Hepatocyte (in vitro differentiated cells): Measurements from ENCODE around the gene PCGF2. TPM values are rescaled to one million over a fixed set of nuclear protein-coding genes. Genes with fewer than 3 reads are reported as not detected.

ENCODE experiments used
- DNase-seq: peaks from one replicate; pipeline ENCODE4 v3.0.0-alpha.2; 2016; ENCODE audit warnings: low spot score
- H2AFZ ChIP-seq: fragments of 200-600 bp; sonication (generic); 2 replicates; pipeline ENCODE4 v1.6.0; 2016; ENCODE audit warnings: antibody characterized with exemption, mild to moderate bottlenecking
- H3K27ac ChIP-seq: fragments of 200-600 bp; sonication (generic); 2 replicates; pipeline ENCODE4 v1.5.1; 2016; ENCODE audit warnings: mild to moderate bottlenecking
- H3K27me3 ChIP-seq: fragments of 200-600 bp; sonication (generic); 2 replicates; pipeline ENCODE4 v1.6.1; 2016
- H3K36me3 ChIP-seq: fragments of 200-600 bp; sonication (generic); replicated peaks from 2 replicates; pipeline ENCODE4 v1.5.1; 2016; ENCODE audit warnings: low read depth; ENCODE audit not compliant: insufficient read depth
- H3K4me1 ChIP-seq: fragments of 200-600 bp; sonication (generic); 2 replicates; pipeline ENCODE4 v1.5.1; 2016; ENCODE audit warnings: mild to moderate bottlenecking, moderate library complexity; ENCODE audit not compliant: insufficient read depth
- H3K4me2 ChIP-seq: fragments of 200-600 bp; sonication (generic); 2 replicates; pipeline ENCODE4 v1.6.0; 2016
- H3K4me3 ChIP-seq: fragments of 200-600 bp; sonication (generic); 2 replicates; pipeline ENCODE4 v1.5.1; 2016; ENCODE audit warnings: mild to moderate bottlenecking
- H3K79me2 ChIP-seq: fragments of 200-600 bp; sonication (generic); 2 replicates; pipeline ENCODE4 v1.6.0; 2017; ENCODE audit warnings: mild to moderate bottlenecking
- H3K9me2 ChIP-seq: fragments of 200-600 bp; sonication (generic); replicated peaks from 2 replicates; pipeline ENCODE4 v1.6.0; 2017; ENCODE audit warnings: mild to moderate bottlenecking; ENCODE audit not compliant: insufficient read depth
- H3K9me3 ChIP-seq: fragments of 200-600 bp; sonication (generic); 2 replicates; pipeline ENCODE4 v1.5.1; 2016; ENCODE audit warnings: low read depth, mild to moderate bottlenecking
- H4K20me1 ChIP-seq: fragments of 200-600 bp; sonication (generic); 2 replicates; pipeline ENCODE4 v1.6.0; 2016; ENCODE audit warnings: mild to moderate bottlenecking; ENCODE audit not compliant: insufficient read depth, poor library complexity, severe bottlenecking
- CTCF ChIP-seq: fragments of 200-600 bp; sonication (generic); IDR thresholded peaks from 2 replicates; pipeline ENCODE4 v1.5.1; 2016; ENCODE audit warnings: antibody characterized with exemption, mild to moderate bottlenecking; ENCODE audit not compliant: poor library complexity
- EZH2 ChIP-seq: fragments of 200-600 bp; sonication (generic); IDR thresholded peaks from 2 replicates; pipeline ENCODE4 v1.6.1; 2016; ENCODE audit warnings: antibody characterized with exemption, mild to moderate bottlenecking, borderline replicate concordance
- EZH2phosphoT487 ChIP-seq: fragments of 200-600 bp; sonication (generic); IDR thresholded peaks from one replicate; pipeline ENCODE4 v1.6.1; 2018; ENCODE audit warnings: antibody characterized with exemption, mild to moderate bottlenecking, low read depth, moderate library complexity; ENCODE audit not compliant: unreplicated experiment, severe bottlenecking
- WGBS: methylation state at CpG from one replicate; pipeline ENCODE4 v1.1.6; 2016; ENCODE audit warnings: low lambda C conversion rate; ENCODE audit errors: missing lambda C conversion rate; 5-methylcytosine and 5-hydroxymethylcytosine counted together
- polyA plus RNA-seq: library from polyadenylated mRNA; unstranded; fragments of >200 nt; fragmentation: Nextera tagmentation; extraction: Ambion mirVana; gene quantifications from 2 replicates; pipeline ENCODE4 v1.2.1, GENCODE V29; 2016
- total RNA-seq: library from RNA; depleted of rRNA; stranded (reverse); fragments of >200 nt; gene quantifications from 2 replicates; pipeline ENCODE4 v1.2.3, GENCODE V29; 2014

PCGF2 gene
- total and polyA plus RNA-seq, 2 experiments from 2014 or later: 8.7 to 13.0 TPM

DNA sequence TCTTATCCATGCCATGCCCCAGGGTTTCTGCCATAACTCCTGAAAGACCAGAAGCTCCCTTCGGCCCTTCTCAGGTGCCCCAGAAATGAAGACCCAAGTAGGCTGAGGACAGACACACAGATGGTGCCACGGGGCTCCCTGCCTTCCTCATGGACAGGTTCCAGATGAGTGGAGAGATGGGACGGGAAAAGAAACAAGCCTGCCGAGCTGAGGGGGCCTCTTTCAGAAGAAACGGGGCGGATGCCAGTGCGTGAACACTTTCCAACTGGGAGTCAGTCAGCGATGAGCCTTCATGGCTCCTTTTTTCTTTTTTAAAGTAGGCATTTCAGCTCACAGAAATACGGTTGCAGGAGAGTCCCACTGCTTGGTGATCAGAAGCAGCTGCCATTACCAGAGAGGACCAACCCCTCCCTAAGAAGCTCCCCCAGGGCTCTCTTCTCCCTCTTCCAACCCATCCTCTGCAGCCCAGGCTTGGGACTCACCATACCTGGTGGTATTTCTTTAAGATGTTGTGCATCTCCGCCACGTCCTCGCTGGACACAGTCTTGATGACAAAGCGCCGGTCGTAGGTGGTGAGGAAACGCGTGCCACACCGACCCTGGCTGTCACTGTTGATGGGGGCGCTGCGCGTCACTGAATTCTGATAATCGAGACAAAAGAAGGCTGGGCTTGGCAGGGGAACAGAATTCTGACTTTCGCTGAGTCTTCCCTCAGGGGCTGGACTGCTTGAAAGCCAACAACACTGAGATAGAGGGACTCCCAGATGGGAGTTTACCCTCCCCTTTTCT, 32.0 kb upstream of the PCGF2 start:
- H3K4me1 ChIP-seq: no peaks in the 10 kb centered on the region
- DNase-seq: no peak
- no peaks in the 10 kb centered on the region for H3K79me2 ChIP-seq
- H3K4me2 ChIP-seq: no peak overlapping the region
- 94% methylated on average over 23 of the region's 23 CpGs for WGBS
- H2AFZ ChIP-seq: no peak overlapping the region
- no peak for TF ChIP-seq EZH2
- no peak for TF ChIP-seq EZH2phosphoT487
- no peak for TF ChIP-seq CTCF
- no peaks in the 10 kb centered on the region for H3K27me3 ChIP-seq
- H3K9me3 ChIP-seq: no peaks in the 10 kb centered on the region
- no peak overlapping the region for H3K27ac ChIP-seq
- no peaks in the 10 kb centered on the region for H4K20me1 ChIP-seq
- H3K9me2 ChIP-seq: no peaks in the 10 kb centered on the region
- H3K4me3 ChIP-seq: no peak overlapping the region
- H3K36me3 ChIP-seq: no peaks in the 10 kb centered on the region

DNA sequence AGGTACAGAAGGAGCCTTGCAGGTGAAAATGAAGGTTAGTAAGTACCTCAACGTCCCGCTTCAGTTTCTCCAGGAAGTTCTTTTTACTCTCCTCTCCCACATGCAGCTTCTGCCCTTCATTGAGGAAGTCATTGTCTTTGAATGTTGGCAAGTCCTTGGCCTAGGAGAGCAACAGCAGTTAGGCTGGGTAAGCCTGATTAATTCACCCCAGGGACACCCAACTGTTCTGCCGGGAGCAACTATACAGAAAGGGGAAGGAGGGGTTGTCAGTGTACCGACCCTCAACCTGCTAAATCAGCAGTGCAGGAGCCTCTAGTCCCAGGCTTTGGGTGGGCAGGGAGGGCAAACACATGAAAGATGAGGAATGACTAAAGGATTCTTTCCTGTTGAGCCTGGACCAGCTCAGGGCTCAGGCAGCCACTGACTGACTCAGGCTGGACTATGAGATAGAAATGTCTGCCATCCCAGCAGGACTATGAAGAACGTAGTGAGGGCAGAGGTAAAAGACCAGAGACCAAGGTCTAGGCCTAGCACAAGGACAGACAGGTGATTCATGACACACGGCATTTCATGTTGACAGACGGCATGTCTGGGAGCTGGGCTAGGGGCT, 29.6 kb upstream of the PCGF2 start:
- no peaks in the 10 kb centered on the region for H4K20me1 ChIP-seq
- H3K4me3 ChIP-seq: no peak overlapping the region
- TF ChIP-seq EZH2 (no peak), EZH2phosphoT487 (no peak), CTCF (no peak)
- H3K27ac ChIP-seq: no peak overlapping the region
- H3K4me1 ChIP-seq: no peaks in the 10 kb centered on the region
- H3K4me2 ChIP-seq: no peak overlapping the region
- 85% methylated on average over 7 of the region's 7 CpGs for WGBS
- no peaks in the 10 kb centered on the region for H3K36me3 ChIP-seq
- H2AFZ ChIP-seq: no peak overlapping the region
- no peaks in the 10 kb centered on the region for H3K9me3 ChIP-seq
- H3K79me2 ChIP-seq: no peaks in the 10 kb centered on the region
- no peaks in the 10 kb centered on the region for H3K27me3 ChIP-seq
- H3K9me2 ChIP-seq: no peaks in the 10 kb centered on the region
- no peak for DNase-seq

GRCh38 chr17:38773258-38773657, 25.1 kb upstream of the PCGF2 start:
- no peaks in the 10 kb centered on the region for H3K79me2 ChIP-seq
- no peak for TF ChIP-seq EZH2phosphoT487
- TF ChIP-seq CTCF: no peak
- TF ChIP-seq EZH2: no peak
- H4K20me1 ChIP-seq: no peaks in the 10 kb centered on the region
- no peaks in the 10 kb centered on the region for H3K9me3 ChIP-seq
- no peaks in the 10 kb centered on the region for H3K9me2 ChIP-seq
- H2AFZ ChIP-seq: no peak overlapping the region
- no peaks in the 10 kb centered on the region for H3K4me1 ChIP-seq
- no peak overlapping the region for H3K4me3 ChIP-seq
- H3K27me3 ChIP-seq: no peaks in the 10 kb centered on the region
- DNase-seq: no peak
- no peak overlapping the region for H3K4me2 ChIP-seq
- no peak overlapping the region for H3K27ac ChIP-seq
- no peaks in the 10 kb centered on the region for H3K36me3 ChIP-seq
